H1 (cell line): ENCODE results near the gene CTDNEP1.

Experiments used
- BCL11A ChIP-seq, 2 experiments: IDR thresholded peaks; one replicate each; pipeline ENCODE4 v1.6.1; 2011; ENCODE audit warnings: low read depth in 2 of 2, low read length in 2 of 2, mild to moderate bottlenecking in 2 of 2
- CBX8 ChIP-seq: fragments of 300-800, 300-1000 bp; sonication (generic); IDR thresholded peaks from 2 replicates; pipeline ENCODE4 v1.7.1; 2016; ENCODE audit warnings: low read depth, low read length, borderline replicate concordance
- CHD7 ChIP-seq: fragments of 300-600 bp; sonication (generic); IDR thresholded peaks from 2 replicates; pipeline ENCODE4 v1.7.1; 2012; ENCODE audit warnings: low read length, moderate library complexity, mild to moderate bottlenecking, inconsistent platforms; ENCODE audit not compliant: insufficient replicate concordance
- CTCF ChIP-seq, 3 experiments: IDR thresholded peaks; 1 replicate in 2 of 3; 2 replicates in 1 of 3; pipeline versions ENCODE4 v1.5.1 to v1.6.1; 2011; ENCODE audit warnings: low read length in 3 of 3, mild to moderate bottlenecking in 3 of 3, inconsistent platforms in 2 of 3, low read depth in 1 of 3, moderate library complexity in 1 of 3; ENCODE audit not compliant: insufficient read depth in 1 of 3; ENCODE audit errors: control extremely low read depth in 1 of 3
- EP300 ChIP-seq, 2 experiments: IDR thresholded peaks; 1 replicate in 1 of 2; 2 replicates in 1 of 2; pipeline ENCODE4 v1.6.1; 2011 to 2012; ENCODE audit warnings: low read depth in 2 of 2, low read length in 2 of 2, mild to moderate bottlenecking in 2 of 2, borderline replicate concordance in 1 of 2, inconsistent platforms in 1 of 2, moderate library complexity in 1 of 2
- POLR2A ChIP-seq, 2 experiments: IDR thresholded peaks; 1 replicate in 1 of 2; 2 replicates in 1 of 2; pipeline ENCODE4 v1.6.1; 2011; ENCODE audit warnings: low read depth in 2 of 2, low read length in 2 of 2, mild to moderate bottlenecking in 2 of 2; ENCODE audit errors: control extremely low read depth in 1 of 2
- POLR2AphosphoS5 ChIP-seq: IDR thresholded peaks from 2 replicates; pipeline ENCODE4 v1.6.1; 2011; ENCODE audit warnings: low read depth, low read length
- RFX5 ChIP-seq: IDR thresholded peaks from 2 replicates; pipeline ENCODE4 v1.6.1; 2011; ENCODE audit warnings: low read depth, low read length, improper control_type of control experiment, borderline replicate concordance
- SIRT6 ChIP-seq: IDR thresholded peaks from one replicate; pipeline ENCODE4 v1.7.1; 2012; ENCODE audit warnings: low read length, inconsistent platforms
- USF2 ChIP-seq: IDR thresholded peaks from 2 replicates; pipeline ENCODE4 v1.6.1; 2011; ENCODE audit warnings: low read length, improper control_type of control experiment

- no peak for TF ChIP-seq EP300 (IDR thresholded peaks at IDR 0.05; ENCODE audit: borderline replicate concordance in 1 of 2, low read depth in 2 of 2, low read length in 2 of 2)
- TF ChIP-seq CTCF (IDR thresholded peaks at IDR 0.05; ENCODE audit: control extremely low read depth in 1 of 3, insufficient read depth in 1 of 3, low read depth in 1 of 3, low read length in 3 of 3) = no peak
- TF ChIP-seq CHD7 = no peak
- no peak for TF ChIP-seq POLR2A (IDR thresholded peaks at IDR 0.05; ENCODE audit: control extremely low read depth in 1 of 2, low read depth in 2 of 2, low read length in 2 of 2)
- no peak for TF ChIP-seq RFX5
- no peak for TF ChIP-seq CBX8
- no peak for TF ChIP-seq SIRT6
- TF ChIP-seq POLR2AphosphoS5 = no peak
- TF ChIP-seq USF2 = no peak
- no peak for TF ChIP-seq BCL11A (IDR thresholded peaks at IDR 0.05; ENCODE audit: low read depth in 2 of 2, low read length in 2 of 2)
Observed at GRCh38 chr17:7290685-7291084, 39.2 kb upstream of the CTDNEP1 start.
